OCI-LY3 (cell line): ENCODE results near the gene ACYP2.

Source experiments
- H2AFZ ChIP-seq: fragments of 200-600, 300-600 bp; shearing (Covaris generic); 2 replicates; pipeline ENCODE4 v1.6.0; 2014; ENCODE audit warnings: antibody characterized with exemption, low read depth, low read length
- H3K27ac ChIP-seq: fragments of 200-600, 300-600 bp; sonication (generic); 2 replicates; pipeline ENCODE4 v1.5.1; 2014; ENCODE audit warnings: mild to moderate bottlenecking, low read length, moderate library complexity, mixed read lengths
- H3K27me3 ChIP-seq: fragments of 200-600, 300-600 bp; sonication (generic); 2 replicates; pipeline ENCODE4 v1.6.1; 2014; ENCODE audit warnings: low read depth, low read length, mixed read lengths
- H3K36me3 ChIP-seq: fragments of 200-600, 300-600 bp; sonication (generic); replicated peaks from 2 replicates; pipeline ENCODE3; 2014; ENCODE audit warnings: low read depth, low read length, mixed read lengths
- H3K4me1 ChIP-seq: fragments of 300-600, 200-600 bp; sonication (generic); 2 replicates; pipeline ENCODE4 v1.6.1; 2014; ENCODE audit warnings: low read length, mixed read lengths
- H3K4me2 ChIP-seq: fragments of 200-600, 300-600 bp; sonication (generic); 2 replicates; pipeline ENCODE4 v1.6.1; 2014; ENCODE audit warnings: low read length, mixed read lengths
- H3K4me3 ChIP-seq: fragments of 300-600, 200-600 bp; sonication (generic); 2 replicates; pipeline ENCODE4 v1.5.1; 2014; ENCODE audit warnings: antibody characterized with exemption, mild to moderate bottlenecking, low read length, moderate library complexity
- H3K79me2 ChIP-seq: fragments of 300-600, 200-600 bp; shearing (Covaris generic); 2 replicates; pipeline ENCODE4 v1.6.1; 2014; ENCODE audit warnings: mild to moderate bottlenecking, low read length, mixed read lengths
- H3K9ac ChIP-seq: fragments of 300-600, 200-600 bp; shearing (Covaris generic); 2 replicates; pipeline ENCODE4 v1.6.0; 2014; ENCODE audit warnings: mild to moderate bottlenecking, low read length, moderate library complexity
- H3K9me3 ChIP-seq: fragments of 200-600, 300-600 bp; shearing (Covaris generic); 2 replicates; pipeline ENCODE4 v1.6.1; 2014; ENCODE audit warnings: low read length, mixed read lengths; ENCODE audit not compliant: insufficient read depth
- H4K20me1 ChIP-seq: fragments of 200-600, 300-600 bp; sonication (generic); 2 replicates; pipeline ENCODE4 v1.6.1; 2016; ENCODE audit warnings: low read length, mixed read lengths; ENCODE audit not compliant: insufficient read depth
- CTCF ChIP-seq: fragments of 200-600, 300-600 bp; sonication (generic); IDR thresholded peaks from 2 replicates; pipeline ENCODE4 v1.5.1; 2014; ENCODE audit warnings: antibody characterized with exemption, low read length, low read depth
- EZH2phosphoT487 ChIP-seq: fragments of 200-600 bp; shearing (Covaris generic); IDR thresholded peaks from 2 replicates; pipeline ENCODE4 v1.6.1; 2018; ENCODE audit warnings: antibody characterized with exemption, mixed run types, low read depth

Gene ACYP2

GRCh38 chr2:54073796-54074195, 41.6 kb upstream of the ACYP2 start:
- H3K4me1 ChIP-seq: no peaks in the 10 kb centered on the region; the same call in 1 of the 2 replicates
- no peaks in the 10 kb centered on the region for H3K36me3 ChIP-seq
- no peaks in the 10 kb centered on the region for H3K79me2 ChIP-seq
- no peak overlapping the region for H3K27ac ChIP-seq
- H3K9me3 ChIP-seq: no peaks in the 10 kb centered on the region
- H3K27me3 ChIP-seq: no peaks in the 10 kb centered on the region
- TF ChIP-seq CTCF (no peak), EZH2phosphoT487 (no peak)
- H3K4me2 ChIP-seq: no peak overlapping the region
- H2AFZ ChIP-seq: no peak overlapping the region
- H3K9ac ChIP-seq: no peak overlapping the region
- H3K4me3 ChIP-seq: no peak overlapping the region
- no peaks in the 10 kb centered on the region for H4K20me1 ChIP-seq

DNA sequence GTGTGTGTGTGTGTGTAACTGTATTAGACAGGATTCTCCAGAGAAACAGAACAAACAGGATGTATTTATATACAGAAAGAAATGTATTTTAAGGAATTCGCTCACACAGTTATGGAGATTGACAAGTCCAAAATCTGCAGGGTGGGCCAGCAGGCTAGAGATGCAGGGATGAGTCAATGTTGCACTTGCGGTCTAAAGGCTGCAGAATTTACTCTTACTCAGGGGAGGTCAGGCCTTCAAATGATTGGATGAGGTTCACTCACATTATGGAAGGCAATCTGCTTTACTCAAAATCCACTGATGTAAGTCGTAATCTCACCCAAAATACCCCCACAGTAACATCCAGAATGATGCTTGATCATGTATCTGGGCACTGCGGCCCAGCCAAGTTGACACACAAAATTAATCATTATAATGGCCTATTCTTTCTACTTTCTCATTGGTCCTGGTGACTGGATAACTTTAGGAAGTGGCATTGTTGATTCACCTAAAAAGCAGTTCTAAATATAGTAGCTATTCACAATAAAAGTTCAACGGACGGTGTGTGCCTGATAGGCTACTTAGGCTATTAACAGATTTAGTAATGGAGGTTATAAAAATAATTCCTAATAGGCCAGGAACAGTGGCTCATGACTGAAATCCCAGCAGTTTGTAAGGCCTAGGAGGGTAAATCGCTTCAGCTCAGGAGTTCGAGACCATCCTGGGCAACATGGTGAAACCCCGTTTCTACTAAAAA, 40.6 kb upstream of the ACYP2 start:
- H3K79me2 ChIP-seq: no peaks in the 10 kb centered on the region
- no peaks in the 10 kb centered on the region for H3K27me3 ChIP-seq
- H3K9ac ChIP-seq: no peak overlapping the region
- no peaks in the 10 kb centered on the region; the same call in 1 of the 2 replicates for H3K4me1 ChIP-seq
- H3K4me3 ChIP-seq: no peak overlapping the region
- H3K36me3 ChIP-seq: no peaks in the 10 kb centered on the region
- no peaks in the 10 kb centered on the region for H3K9me3 ChIP-seq
- TF ChIP-seq CTCF: no peak
- no peak for TF ChIP-seq EZH2phosphoT487
- H3K27ac ChIP-seq: no peak overlapping the region
- H4K20me1 ChIP-seq: no peaks in the 10 kb centered on the region
- no peak overlapping the region for H3K4me2 ChIP-seq
- H2AFZ ChIP-seq: no peak overlapping the region

- Histone ChIP-seq H4K20me1 (no peaks in the 10 kb centered on the region), H3K27me3 (no peaks in the 10 kb centered on the region), H3K4me3 (no peak overlapping the region), H3K36me3 (no peaks in the 10 kb centered on the region), H3K9ac (no peak overlapping the region), H3K9me3 (no peaks in the 10 kb centered on the region), H3K4me2 (no peak overlapping the region), H3K79me2 (no peaks in the 10 kb centered on the region), H3K4me1 (peaks cover 7% of the 10 kb centered on the region), H3K27ac (no peak overlapping the region), H2AFZ (no peak overlapping the region)
- TF ChIP-seq CTCF: no peak
- TF ChIP-seq EZH2phosphoT487: no peak
Observed at GRCh38 chr2:54076586-54076985, 38.8 kb upstream of the ACYP2 start.

DNA sequence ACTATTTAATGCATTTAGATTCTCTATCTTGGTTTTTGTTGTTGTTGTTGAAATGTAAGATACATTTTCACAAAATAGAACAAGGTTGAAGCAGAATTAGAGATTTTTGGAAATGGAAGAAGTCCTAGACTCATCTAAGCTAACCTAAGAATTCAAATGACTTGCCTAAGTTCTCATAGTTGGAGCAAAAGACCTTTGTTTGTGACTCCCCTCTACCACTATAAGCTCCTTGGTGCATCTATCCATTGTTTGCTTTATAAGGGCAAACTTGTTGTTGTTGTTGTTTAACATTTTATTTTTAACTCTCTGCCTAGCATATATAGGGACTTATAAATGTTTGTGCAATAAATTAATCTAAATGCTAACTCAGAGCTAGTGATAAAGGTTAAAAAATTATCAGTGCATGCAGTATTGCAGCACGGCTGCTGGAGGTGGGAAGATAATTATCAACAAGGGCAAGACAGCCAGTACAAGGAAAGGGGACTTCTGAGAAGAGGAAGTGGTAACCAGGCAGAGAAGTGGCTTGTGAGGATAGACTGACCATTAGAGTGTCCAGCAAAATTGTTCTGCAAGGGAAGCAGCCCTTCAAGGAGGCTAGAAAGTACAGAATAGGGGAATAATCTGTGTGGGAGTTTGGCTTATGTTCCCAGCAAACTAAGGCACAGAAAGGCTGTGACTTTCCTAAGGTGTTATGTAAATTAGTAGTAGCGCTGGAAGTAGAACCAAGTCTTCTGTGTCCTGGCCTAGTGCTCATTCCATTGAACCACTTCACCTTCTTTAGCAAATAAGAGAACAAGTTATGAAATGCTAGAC, 38.1 kb upstream of the ACYP2 start:
- Histone ChIP-seq H3K4me3 (no peak overlapping the region), H2AFZ (no peak overlapping the region)

More for the DNA sequence above, 38.1 kb upstream of the ACYP2 start:
- H3K36me3 ChIP-seq: no peaks in the 10 kb centered on the region
- TF ChIP-seq CTCF (no peak), EZH2phosphoT487 (no peak)
- no peaks in the 10 kb centered on the region for H3K9me3 ChIP-seq
- H4K20me1 ChIP-seq: no peaks in the 10 kb centered on the region
- H3K27ac ChIP-seq: no peak overlapping the region
- H3K27me3 ChIP-seq: no peaks in the 10 kb centered on the region
- no peak overlapping the region for H3K9ac ChIP-seq
- H3K79me2 ChIP-seq: no peaks in the 10 kb centered on the region
- no peak overlapping the region for H3K4me2 ChIP-seq
- peaks cover 12% of the 10 kb centered on the region for H3K4me1 ChIP-seq
